Spleen (tissue), 11 donors: ENCODE results near the gene KRAS. TPM values are rescaled to one million over a fixed set of nuclear protein-coding genes. Genes with fewer than 3 reads are reported as not detected.

Experiments used
- DNase-seq: peaks from one replicate; pipeline ENCODE4 v3.0.0-alpha.2; 2020
- H3K27ac ChIP-seq, 8 donors: fragments of 200-600 bp; sonication (generic) in 7 of 8; 1 replicate in 4 of 8; 2 replicates in 4 of 8; pipeline versions ENCODE4 v1.5.0 to v1.8.0; 2016 to 2021; ENCODE audit warnings: inconsistent platforms in 4 of 8, mild to moderate bottlenecking in 4 of 8, moderate library complexity in 1 of 8
- H3K27me3 ChIP-seq, 7 donors: fragments of 200-600 bp; sonication (generic) in 6 of 7; replicated peaks in 1 of 7; 1 replicate in 4 of 7; 2 replicates in 3 of 7; pipeline versions ENCODE4 v1.5.0 to v1.8.0; 2016 to 2021; ENCODE audit warnings: inconsistent platforms in 3 of 7, mild to moderate bottlenecking in 1 of 7
- H3K36me3 ChIP-seq, 6 donors: fragments of 200-600 bp; sonication (generic) in 5 of 6; 1 replicate in 4 of 6; 2 replicates in 2 of 6; pipeline versions ENCODE4 v1.5.0 to v1.8.0; 2016 to 2021; ENCODE audit warnings: inconsistent platforms in 2 of 6
- H3K4me1 ChIP-seq, 6 donors: fragments of 200-600 bp; sonication (generic) in 5 of 6; 1 replicate in 3 of 6; 2 replicates in 3 of 6; pipeline versions ENCODE4 v1.5.0 to v1.8.0; 2016 to 2021; ENCODE audit warnings: inconsistent platforms in 3 of 6
- H3K4me3 ChIP-seq, 8 donors: fragments of 200-600 bp; sonication (generic) in 7 of 8; 1 replicate in 4 of 8; 2 replicates in 4 of 8; pipeline versions ENCODE4 v1.5.0 to v1.8.0; 2016 to 2021; ENCODE audit warnings: inconsistent platforms in 4 of 8, mild to moderate bottlenecking in 4 of 8, moderate library complexity in 2 of 8
- H3K9me3 ChIP-seq, 8 donors: fragments of 200-600 bp; sonication (generic) in 7 of 8; 1 replicate in 4 of 8; 2 replicates in 4 of 8; pipeline versions ENCODE4 v1.5.0 to v1.8.0; 2016 to 2021; ENCODE audit warnings: inconsistent platforms in 4 of 8
- CTCF ChIP-seq, 11 experiments: fragments of 200-600 bp in 7 of 11; fragments of 450-650 bp in 4 of 11; sonication (generic) in 4 of 11; IDR thresholded peaks in 8 of 11; conservative IDR thresholded peaks in 3 of 11; 1 replicate in 7 of 11; 2 replicates in 4 of 11; pipeline versions ENCODE4 v1.4.0 to v1.8.0; 2016 to 2021; ENCODE audit warnings: antibody characterized with exemption in 11 of 11, inconsistent platforms in 4 of 11, mild to moderate bottlenecking in 1 of 11
- POLR2A ChIP-seq, 3 donors: fragments of 450-650 bp; IDR thresholded peaks; one replicate each; pipeline ENCODE4 v1.5.1; 2017; ENCODE audit warnings: antibody characterized with exemption in 3 of 3, mild to moderate bottlenecking in 1 of 3
- POLR2AphosphoS5 ChIP-seq, 3 donors: sonication (generic); formaldehyde crosslinking; IDR thresholded peaks; one replicate each; pipeline ENCODE4 v1.5.1; 2017; ENCODE audit warnings: antibody characterized with exemption in 3 of 3
- WGBS, 5 donors: extraction: QIAGEN DNeasy Blood & Tissue Kit in 3 of 5; methylation state at CpG; one replicate each; pipeline versions ENCODE4 v1.1.5 to v1.1.7; 2013 to 2018; 5-methylcytosine and 5-hydroxymethylcytosine counted together
- intact Hi-C: fragments of 100-400 bp; cut with DNase I; formaldehyde crosslinking; loops from one replicate; pipeline ENCODE4 v1.15.0; 2023; ENCODE audit warnings: low total_unique reads
- polyA plus RNA-seq, 3 donors: library from polyadenylated mRNA; stranded (reverse); fragments of 200-250 nt; gene quantifications; one replicate each; pipeline ENCODE4 v1.2.1, GENCODE V29; 2013
- total RNA-seq, 7 donors: library from RNA; depleted of rRNA in 3 of 7; stranded (reverse); fragments of >200 nt in 3 of 7; fragmentation: NEBNext Ultra II Directional in 4 of 7; extraction: Animal tissue kit (Norgen Biotek cat#: 25700) in 4 of 7; gene quantifications; one replicate each; pipeline versions ENCODE4 v1.1.0 to v1.2.1, GENCODE V29; 2016 to 2021
- donor health status: healthy with polysubstance abuse.
- donor health status: DM: no; HTN: no; CAD: no; lungs with moderate emphysema.
- donor health status: DM: no; HTN: no; CAD: no.
- donor health status: Bipolar disorder and iron deficiency.
- donor health status: healthy.
- donor health status: DM: no; HTN: no; CAD: no.
- donor health status: DM: yes; HTN: yes; CAD: no.

Gene KRAS
- total and polyA plus RNA-seq, 10 donors = 5.6 to 30.3 (median 21.2) TPM

- H3K4me3 ChIP-seq = peak overlapping the region; percentile 71 to 96 (median 80)
- intact Hi-C loops = no loop called here
- H3K27me3 ChIP-seq = no peaks in the 10 kb centered on the region
- no peaks in the 10 kb centered on the region for H3K9me3 ChIP-seq
- no peak for TF ChIP-seq POLR2AphosphoS5 (IDR thresholded peaks at IDR 0.05)
- no peak for TF ChIP-seq CTCF (IDR thresholded peaks at IDR 0.05 in 8 of 11, conservative IDR thresholded peaks at IDR 0.05 in 3 of 11)
- no peak for TF ChIP-seq POLR2A (IDR thresholded peaks at IDR 0.05)
- H3K36me3 ChIP-seq = peaks cover 0 to 6% (median 0%) of the 10 kb centered on the region in 6 donors
- H3K4me1 ChIP-seq = peaks cover 3 to 67% (median 40%) of the 10 kb centered on the region in 6 donors
- peak overlapping the region; percentile 79 to 98 (median 98) for H3K27ac ChIP-seq
- WGBS, 5 donors = 0 to 2% (median 1%) methylated on average over 27 to 52 of the region's 56 CpGs
- peak; percentile 95 for DNase-seq
Observed at GRCh38 chr12:25249931-25250738, 594 bp downstream of the KRAS start.

- no peaks in the 10 kb centered on the region for H3K27me3 ChIP-seq
- no peak for DNase-seq
- no peaks in the 10 kb centered on the region for H3K9me3 ChIP-seq
- H3K4me3 ChIP-seq = no peak overlapping the region
- intact Hi-C loops = no loop called here
- 93 to 98% (median 97%) methylated on average over 1 of the region's 1 CpG for WGBS, 5 donors
- H3K27ac ChIP-seq = no peak overlapping the region
- peaks cover 0 to 20% (median 0%) of the 10 kb centered on the region in 6 donors for H3K36me3 ChIP-seq
- TF ChIP-seq CTCF (IDR thresholded peaks at IDR 0.05 in 8 of 11, conservative IDR thresholded peaks at IDR 0.05 in 3 of 11) = no peak
- TF ChIP-seq POLR2AphosphoS5 (IDR thresholded peaks at IDR 0.05) = no peak
- no peak for TF ChIP-seq POLR2A (IDR thresholded peaks at IDR 0.05)
- peaks cover 3 to 73% (median 39%) of the 10 kb centered on the region in 6 donors for H3K4me1 ChIP-seq
Observed at GRCh38 chr12:25248732-25249131, 2.0 kb downstream of the KRAS start.

GRCh38 chr12:25248137-25248536, 2.6 kb downstream of the KRAS start:
- H3K4me1 ChIP-seq = peaks cover 3 to 68% (median 35%) of the 10 kb centered on the region in 6 donors
- peaks cover 0 to 26% (median 0%) of the 10 kb centered on the region in 6 donors for H3K36me3 ChIP-seq
- 95 to 97% (median 96%) methylated on average over 20 of the region's 20 CpGs for WGBS, 5 donors
- no peak overlapping the region for H3K27ac ChIP-seq
- intact Hi-C loops = no loop called here
- TF ChIP-seq POLR2AphosphoS5 (IDR thresholded peaks at IDR 0.05) (no peak), POLR2A (IDR thresholded peaks at IDR 0.05) (no peak), CTCF (IDR thresholded peaks at IDR 0.05 in 8 of 11, conservative IDR thresholded peaks at IDR 0.05 in 3 of 11) (no peak)
- H3K9me3 ChIP-seq = no peaks in the 10 kb centered on the region
- no peaks in the 10 kb centered on the region for H3K27me3 ChIP-seq
- DNase-seq = no peak
- no peak overlapping the region for H3K4me3 ChIP-seq

GRCh38 chr12:25245491-25245890, 5.2 kb downstream of the KRAS start:
- 95 to 99% (median 96%) methylated on average over 6 of the region's 6 CpGs for WGBS, 5 donors
- Histone ChIP-seq H3K9me3 (no peaks in the 10 kb centered on the region), H3K4me3 (no peak overlapping the region), H3K27ac (no peak overlapping the region), H3K36me3 (peaks cover 0 to 36% (median under 1%) of the 10 kb centered on the region in 6 donors), H3K4me1 (peaks cover 3 to 68% (median 28%) of the 10 kb centered on the region in 6 donors), H3K27me3 (no peaks in the 10 kb centered on the region)
- no peak for TF ChIP-seq POLR2AphosphoS5 (IDR thresholded peaks at IDR 0.05)
- intact Hi-C loops = no loop called here
- no peak for DNase-seq
